SIG-M5 treated with dmso at 0.1 percent for 504 hours (cell line): ENCODE results near the gene TCIRG1.

Experiments used
- DNase-seq: peaks from one replicate; lab custom pipeline; 2025; ENCODE audit not compliant: unreplicated experiment; lab: John Stamatoyannopoulos, UW

TCIRG1 gene

GRCh38 chr11:68051191-68052136 is 12.6 kb downstream of the TCIRG1 start:
- no peak for DNase-seq

GRCh38 chr11:68052137-68052873 is 13.5 kb downstream of the TCIRG1 start:
- DNase-seq = no peak

GRCh38 chr11:68053117-68053516 is 14.3 kb downstream of the TCIRG1 start:
- DNase-seq = no peak

- DNase-seq = no peak
Measured at GRCh38 chr11:68053981-68054812, 15.4 kb downstream of the TCIRG1 start.

GRCh38 chr11:68056317-68057285 is 17.8 kb downstream of the TCIRG1 start:
- DNase-seq = no peak

- no peak for DNase-seq
Measured at GRCh38 chr11:68057807-68058206, 19.0 kb downstream of the TCIRG1 start.

GRCh38 chr11:68061508-68061907 is 22.7 kb downstream of the TCIRG1 start:
- DNase-seq = no peak

- no peak for DNase-seq
Measured at GRCh38 chr11:68064926-68065325, 26.1 kb downstream of the TCIRG1 start.

- DNase-seq = no peak
Measured at GRCh38 chr11:68065841-68066240, 27.0 kb downstream of the TCIRG1 start.

- DNase-seq = no peak
Measured at GRCh38 chr11:68066742-68067141, 27.9 kb downstream of the TCIRG1 start.

- DNase-seq = no peak
Measured at GRCh38 chr11:68067991-68068390, 29.2 kb downstream of the TCIRG1 start.

- DNase-seq = no peak
Measured at GRCh38 chr11:68071281-68072048, 32.6 kb downstream of the TCIRG1 start.

GRCh38 chr11:68074584-68075352 is 35.9 kb downstream of the TCIRG1 start:
- DNase-seq = no peak

GRCh38 chr11:68076371-68077042 is 37.7 kb downstream of the TCIRG1 start:
- no peak for DNase-seq

- no peak for DNase-seq
Measured at GRCh38 chr11:68077617-68078582, 39.1 kb downstream of the TCIRG1 start.

GRCh38 chr11:68080860-68081259 is 42.0 kb downstream of the TCIRG1 start:
- no peak for DNase-seq

- no peak for DNase-seq
Measured at GRCh38 chr11:68081691-68082090, 42.9 kb downstream of the TCIRG1 start.
